Uterus (tissue), 2 donors: ENCODE measurements around the gene AUTS2.
"Not testable (repeated sequence)": the region's sequence is repeated elsewhere in the genome, so short reads cannot be mapped to it uniquely, and the experiment has no call there.

Experiments used
- POLR2A ChIP-seq, 2 donors: fragments of 450-650 bp; IDR thresholded peaks; one replicate each; pipeline ENCODE4 v1.6.1; 2016; ENCODE audit warnings: antibody characterized with exemption in 2 of 2, mild to moderate bottlenecking in 1 of 2, moderate library complexity in 1 of 2
- TF ChIP-seq, protein P1 (sequence below), 4 experiments: fragments of 200-600 bp in 2 of 4; fragments of 450-650 bp in 2 of 4; sonication (generic) in 2 of 4; IDR thresholded peaks; one replicate each; pipeline ENCODE4 v1.5.1; 2016 to 2019; ENCODE audit warnings: antibody characterized with exemption in 4 of 4, mild to moderate bottlenecking in 2 of 4, moderate library complexity in 1 of 4

DNA sequence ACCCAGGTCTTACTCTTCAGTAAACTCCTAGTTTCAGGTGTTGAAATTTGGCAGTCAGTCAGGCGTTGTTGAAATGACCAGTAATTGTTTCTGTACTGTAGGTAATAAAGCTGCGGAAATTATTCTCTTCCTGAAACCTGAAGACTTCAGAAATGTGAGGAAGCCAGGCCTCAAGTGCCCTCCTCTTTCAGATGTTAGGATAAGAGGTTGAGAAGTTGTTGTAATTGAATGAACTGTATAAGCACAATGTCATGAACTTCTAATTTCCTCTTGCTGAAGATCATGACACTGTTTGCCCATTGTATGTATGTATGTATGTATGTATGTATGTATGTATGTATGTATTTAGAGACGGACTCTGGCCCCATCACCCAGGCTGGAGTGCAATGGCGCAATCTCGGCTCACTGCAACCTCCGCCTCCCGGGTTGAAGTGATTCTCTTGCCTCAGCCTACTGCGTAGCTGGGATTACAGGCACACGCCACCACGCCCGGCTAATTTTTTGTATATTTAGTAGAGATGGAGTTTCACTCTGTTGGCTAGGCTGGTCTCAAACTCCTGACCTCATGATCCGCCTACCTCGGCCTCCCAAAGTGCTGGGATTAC, 1131.4 kb downstream of the AUTS2 start:
- TF ChIP-seq, protein P1, sequence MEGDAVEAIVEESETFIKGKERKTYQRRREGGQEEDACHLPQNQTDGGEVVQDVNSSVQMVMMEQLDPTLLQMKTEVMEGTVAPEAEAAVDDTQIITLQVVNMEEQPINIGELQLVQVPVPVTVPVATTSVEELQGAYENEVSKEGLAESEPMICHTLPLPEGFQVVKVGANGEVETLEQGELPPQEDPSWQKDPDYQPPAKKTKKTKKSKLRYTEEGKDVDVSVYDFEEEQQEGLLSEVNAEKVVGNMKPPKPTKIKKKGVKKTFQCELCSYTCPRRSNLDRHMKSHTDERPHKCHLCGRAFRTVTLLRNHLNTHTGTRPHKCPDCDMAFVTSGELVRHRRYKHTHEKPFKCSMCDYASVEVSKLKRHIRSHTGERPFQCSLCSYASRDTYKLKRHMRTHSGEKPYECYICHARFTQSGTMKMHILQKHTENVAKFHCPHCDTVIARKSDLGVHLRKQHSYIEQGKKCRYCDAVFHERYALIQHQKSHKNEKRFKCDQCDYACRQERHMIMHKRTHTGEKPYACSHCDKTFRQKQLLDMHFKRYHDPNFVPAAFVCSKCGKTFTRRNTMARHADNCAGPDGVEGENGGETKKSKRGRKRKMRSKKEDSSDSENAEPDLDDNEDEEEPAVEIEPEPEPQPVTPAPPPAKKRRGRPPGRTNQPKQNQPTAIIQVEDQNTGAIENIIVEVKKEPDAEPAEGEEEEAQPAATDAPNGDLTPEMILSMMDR (IDR thresholded peaks at IDR 0.05) = not testable (repeated sequence)
- TF ChIP-seq POLR2A (IDR thresholded peaks at IDR 0.05) = not testable (repeated sequence)
